HG03175 (cell line): Measurements from ENCODE around the gene IL12A.

Experiments used
- ATAC-seq: cut with Tn5 transposase; IDR thresholded peaks from one replicate; pipeline ENCODE4 v1.9.1; 2021; ENCODE audit warnings: mild to moderate bottlenecking, moderate library complexity; ENCODE audit not compliant: unreplicated experiment

The IL12A gene

DNA sequence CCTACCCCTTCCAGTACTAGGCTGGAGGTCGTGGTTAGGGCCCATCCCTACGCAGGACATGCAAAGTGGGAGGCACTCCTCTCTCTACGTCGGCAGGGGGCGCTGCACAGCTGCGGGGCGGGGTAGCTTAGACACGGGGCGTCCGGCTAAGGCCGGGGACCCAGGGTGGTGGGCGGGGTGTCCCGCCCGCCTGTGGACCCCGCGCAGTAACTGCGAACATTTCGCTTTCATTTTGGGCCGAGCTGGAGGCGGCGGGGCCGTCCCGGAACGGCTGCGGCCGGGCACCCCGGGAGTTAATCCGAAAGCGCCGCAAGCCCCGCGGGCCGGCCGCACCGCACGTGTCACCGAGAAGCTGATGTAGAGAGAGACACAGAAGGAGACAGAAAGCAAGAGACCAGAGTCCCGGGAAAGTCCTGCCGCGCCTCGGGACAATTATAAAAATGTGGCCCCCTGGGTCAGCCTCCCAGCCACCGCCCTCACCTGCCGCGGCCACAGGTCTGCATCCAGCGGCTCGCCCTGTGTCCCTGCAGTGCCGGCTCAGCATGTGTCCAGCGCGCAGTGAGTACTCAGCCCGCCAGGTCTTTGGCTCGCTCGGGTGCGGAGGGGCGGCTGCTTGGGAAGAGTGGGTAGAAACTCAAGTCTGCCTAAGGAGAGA, at the start of gene IL12A:
TSS of gene IL12A (plus strand) at position 219 of the 655 bp plus-strand sequence.
- peak; percentile 97 for ATAC-seq

DNA sequence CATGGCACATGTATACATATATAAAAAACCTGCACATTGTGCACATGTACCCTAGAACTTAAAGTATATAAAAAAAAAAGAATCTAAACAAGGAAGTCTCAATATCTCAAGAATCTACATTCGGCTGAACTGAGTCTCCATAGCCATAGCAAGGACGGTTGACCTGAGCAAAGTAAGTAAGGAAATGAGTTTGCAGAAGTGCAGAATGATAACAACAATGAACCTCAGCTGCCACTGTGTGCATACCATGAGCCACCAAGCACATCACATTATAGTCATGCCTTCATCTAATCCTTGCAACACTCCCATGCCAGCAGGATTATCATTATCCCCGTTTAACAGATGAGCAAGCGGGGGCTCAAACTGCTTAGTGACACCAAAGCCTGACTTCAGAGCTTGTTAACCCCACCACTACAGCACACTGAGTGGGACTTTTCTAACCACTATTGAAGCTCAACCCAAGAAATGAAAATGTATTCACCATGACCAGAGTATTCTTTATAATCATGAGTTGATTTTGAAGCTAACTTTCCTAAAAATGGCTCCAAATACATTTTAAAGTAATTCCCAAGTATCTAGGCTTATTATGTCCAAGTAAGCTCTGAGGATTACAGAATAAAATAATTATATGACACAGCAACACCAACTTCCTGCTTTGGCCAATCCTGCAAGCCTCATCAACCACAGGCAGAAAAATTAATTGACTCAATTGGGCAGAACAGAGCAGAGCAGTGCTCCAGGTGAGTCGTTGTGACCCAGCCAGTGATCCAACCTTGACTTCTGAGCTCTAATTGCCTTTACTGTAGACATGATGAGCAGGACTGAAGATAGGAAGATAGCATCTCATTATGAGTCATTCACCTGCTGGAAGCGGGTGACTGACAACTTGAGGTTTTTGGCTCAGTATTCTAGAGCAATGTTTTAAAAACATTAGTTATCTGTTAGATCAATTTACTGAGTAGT, 47.3 kb upstream of the IL12A start:
- no peak for ATAC-seq

GRCh38 chr3:159944781-159945180, 43.9 kb upstream of the IL12A start:
- ATAC-seq, result no peak

- no peak for ATAC-seq
Measured at GRCh38 chr3:159945930-159946329, 42.7 kb upstream of the IL12A start.

DNA sequence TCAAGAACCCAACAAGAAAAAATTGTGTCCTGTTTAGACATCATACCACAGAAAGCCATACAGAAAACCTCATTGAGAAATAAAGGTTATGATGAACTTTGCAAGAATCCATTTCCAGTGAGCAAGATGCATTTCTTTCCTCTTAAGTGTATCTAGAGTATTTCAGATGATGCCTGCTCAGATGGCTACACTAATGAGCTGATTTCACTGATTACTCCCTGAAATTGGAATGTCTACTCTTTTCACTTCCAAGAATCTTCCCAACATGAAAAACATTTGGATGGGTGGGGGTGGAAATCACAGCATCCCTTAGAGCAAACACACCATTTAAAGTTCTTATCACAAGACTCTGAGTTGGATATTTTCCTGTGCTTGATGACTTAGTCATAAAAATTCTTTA, 41.4 kb upstream of the IL12A start:
- no peak for ATAC-seq

DNA sequence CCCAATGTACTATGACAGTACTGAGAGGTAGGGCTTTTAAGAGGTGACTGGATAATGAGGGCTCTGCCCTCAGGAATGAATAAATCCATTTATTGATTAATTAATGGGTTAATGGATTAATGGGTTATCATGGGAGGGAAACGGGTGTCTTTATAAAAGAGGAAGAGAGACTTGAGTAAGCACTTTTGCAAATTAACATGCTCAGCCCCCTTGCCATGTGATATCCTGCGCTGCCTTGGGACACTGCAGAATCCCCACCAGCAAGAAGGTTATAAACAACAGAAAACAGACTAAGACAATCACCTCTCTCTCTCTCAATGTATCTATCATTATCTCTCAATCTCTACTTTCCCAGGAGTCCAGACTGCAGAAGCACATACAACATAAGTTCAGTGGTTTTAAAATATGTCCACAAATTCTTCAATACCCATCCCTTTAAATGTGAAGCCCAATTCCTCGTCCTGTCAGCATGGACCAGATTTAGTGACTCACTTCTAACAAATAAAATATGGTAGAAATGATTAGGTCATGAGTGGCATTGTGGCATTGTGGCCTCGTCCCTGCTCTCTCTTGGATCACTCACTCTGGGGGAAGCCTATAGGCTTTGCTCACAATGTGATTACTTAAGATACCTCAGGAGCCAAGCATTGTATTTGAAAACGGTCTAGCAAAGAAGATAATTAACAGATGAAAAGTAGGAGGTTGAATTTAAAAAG, 40.0 kb upstream of the IL12A start:
- no peak for ATAC-seq

GRCh38 chr3:159950156-159950898, 38.3 kb upstream of the IL12A start:
- ATAC-seq, result peak; percentile 81

GRCh38 chr3:159951540-159951939, 37.1 kb upstream of the IL12A start:
- ATAC-seq, result no peak

DNA sequence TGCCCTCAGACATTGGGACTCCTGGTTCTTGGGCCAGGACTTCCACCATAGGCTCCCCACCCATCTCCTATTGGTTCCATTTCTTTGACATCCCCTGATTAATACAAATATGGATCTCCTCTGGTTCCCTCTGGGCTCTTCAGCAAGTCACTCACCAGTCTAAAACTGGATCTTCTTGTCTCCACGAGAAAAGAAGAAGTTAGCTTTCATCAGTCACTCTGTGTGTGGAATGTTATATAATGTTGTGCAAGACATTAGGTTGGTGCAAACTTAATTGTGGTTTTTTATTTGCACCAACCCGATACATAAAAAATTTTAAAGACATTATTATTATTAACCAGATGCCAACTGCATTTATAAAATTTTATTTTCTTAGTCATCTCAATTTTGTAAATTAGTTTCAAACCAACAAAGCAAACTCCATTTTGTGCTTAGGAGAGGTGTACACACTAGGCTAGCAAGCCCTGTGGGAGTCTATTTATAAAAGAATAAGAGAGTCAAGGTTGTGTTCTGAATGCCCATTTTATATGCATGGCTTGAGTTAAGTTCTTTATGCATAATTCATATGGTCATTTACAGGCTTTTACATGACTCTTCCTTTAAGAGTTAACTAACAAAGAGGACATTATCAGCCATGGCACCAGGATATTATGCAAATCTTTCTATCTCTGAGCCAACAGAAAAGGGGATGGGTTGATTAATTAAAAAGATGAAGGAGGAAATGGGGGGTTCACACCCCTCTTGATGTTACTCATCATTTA, 35.1 kb upstream of the IL12A start:
- ATAC-seq, result no peak

GRCh38 chr3:159960188-159961148, 28.2 kb upstream of the IL12A start:
- ATAC-seq, result no peak

DNA sequence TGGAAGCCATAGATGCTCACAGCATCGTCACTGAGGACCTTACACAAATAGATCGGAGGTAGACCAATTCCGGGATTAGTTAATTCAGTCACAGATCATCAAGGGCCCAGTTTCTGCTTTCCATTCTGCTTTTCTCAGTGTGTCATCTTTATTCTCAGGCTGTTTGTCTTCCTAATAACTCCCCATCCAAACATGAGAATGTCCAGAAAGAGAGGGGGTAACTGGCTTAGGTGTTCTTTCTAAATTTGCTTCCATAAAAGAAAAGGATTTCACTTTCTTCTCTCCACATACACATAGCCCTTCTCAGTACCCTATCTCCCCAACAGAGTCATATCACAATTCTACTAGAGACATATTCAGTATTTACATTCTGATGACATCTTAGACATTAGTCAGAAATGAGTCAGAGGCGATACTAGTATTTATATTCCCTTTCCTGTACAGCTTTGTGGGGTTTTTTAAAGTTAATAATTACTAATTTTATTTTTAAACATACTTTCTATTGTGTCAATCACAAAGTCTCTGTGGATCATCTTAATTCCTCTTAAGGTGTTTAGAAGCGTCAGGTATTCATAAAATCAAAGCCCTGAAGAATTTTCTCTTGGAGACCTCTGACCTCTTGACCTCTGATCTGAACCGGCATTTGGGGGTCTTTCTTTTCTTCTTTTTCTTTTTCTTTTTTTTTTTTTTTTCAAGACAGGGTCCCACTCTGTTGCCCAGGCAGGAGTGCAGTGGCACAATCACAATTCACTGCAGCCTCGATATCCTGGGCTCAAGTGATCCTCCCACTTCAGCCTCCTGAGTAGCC, 24.3 kb upstream of the IL12A start:
- ATAC-seq, result peak; percentile 100

GRCh38 chr3:159971311-159971710, 17.3 kb upstream of the IL12A start:
- no peak for ATAC-seq

- ATAC-seq, result no peak
Measured at GRCh38 chr3:159977295-159977694, 11.3 kb upstream of the IL12A start.

DNA sequence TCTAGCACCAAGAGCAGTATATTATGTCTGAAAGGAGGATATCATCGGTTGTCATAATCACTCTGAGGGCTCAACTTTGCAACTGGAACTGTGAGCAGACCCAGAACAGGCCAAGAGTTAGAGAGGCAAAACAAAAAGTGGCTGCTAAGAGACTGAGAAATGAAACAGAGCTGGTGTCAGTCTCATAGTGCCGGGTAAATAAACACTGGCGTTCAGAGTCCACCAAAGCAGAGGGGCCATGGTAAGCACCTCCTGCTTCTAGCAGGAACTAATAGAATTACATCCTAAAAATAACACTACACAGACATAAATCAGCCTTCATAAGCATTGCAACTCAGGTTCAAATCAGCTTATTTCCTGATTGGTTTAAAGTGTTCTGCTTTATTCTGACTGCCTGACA, 10.3 kb upstream of the IL12A start:
- peak; percentile 90 for ATAC-seq

GRCh38 chr3:159978918-159979703, 9.5 kb upstream of the IL12A start:
- no peak for ATAC-seq

DNA sequence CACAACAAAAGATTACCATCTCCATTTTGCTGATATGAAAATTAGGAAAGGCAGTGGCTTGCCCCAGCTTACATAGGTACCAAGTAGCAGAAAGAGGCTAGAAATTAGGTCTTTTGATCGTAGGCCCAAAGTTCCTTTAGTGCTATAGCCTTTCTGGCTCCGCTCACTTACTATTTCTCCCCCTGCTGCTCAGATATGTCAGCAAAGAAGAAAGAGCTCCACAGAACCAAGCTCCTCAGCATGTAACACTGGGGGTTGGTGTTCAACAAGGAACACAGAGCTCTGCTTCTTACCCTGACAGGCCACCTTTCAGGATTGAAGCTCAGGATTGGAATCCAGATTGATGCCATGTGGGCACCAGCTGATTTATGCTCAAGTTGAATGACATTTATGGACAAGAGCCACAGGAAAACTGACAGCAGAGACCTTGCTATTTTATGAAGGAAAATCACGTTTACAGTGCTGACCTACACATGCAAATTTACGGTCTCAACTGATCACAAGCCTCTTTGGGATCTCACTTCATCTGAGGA, 6.1 kb upstream of the IL12A start:
- no peak for ATAC-seq

GRCh38 chr3:159987291-159987711, 1.3 kb upstream of the IL12A start:
- no peak for ATAC-seq
